ENCODE results near the gene TBX21.
A peak's percentile ranks its signal among the peaks of the same experiment; 100 is the strongest.

TBX21 gene

DNA sequence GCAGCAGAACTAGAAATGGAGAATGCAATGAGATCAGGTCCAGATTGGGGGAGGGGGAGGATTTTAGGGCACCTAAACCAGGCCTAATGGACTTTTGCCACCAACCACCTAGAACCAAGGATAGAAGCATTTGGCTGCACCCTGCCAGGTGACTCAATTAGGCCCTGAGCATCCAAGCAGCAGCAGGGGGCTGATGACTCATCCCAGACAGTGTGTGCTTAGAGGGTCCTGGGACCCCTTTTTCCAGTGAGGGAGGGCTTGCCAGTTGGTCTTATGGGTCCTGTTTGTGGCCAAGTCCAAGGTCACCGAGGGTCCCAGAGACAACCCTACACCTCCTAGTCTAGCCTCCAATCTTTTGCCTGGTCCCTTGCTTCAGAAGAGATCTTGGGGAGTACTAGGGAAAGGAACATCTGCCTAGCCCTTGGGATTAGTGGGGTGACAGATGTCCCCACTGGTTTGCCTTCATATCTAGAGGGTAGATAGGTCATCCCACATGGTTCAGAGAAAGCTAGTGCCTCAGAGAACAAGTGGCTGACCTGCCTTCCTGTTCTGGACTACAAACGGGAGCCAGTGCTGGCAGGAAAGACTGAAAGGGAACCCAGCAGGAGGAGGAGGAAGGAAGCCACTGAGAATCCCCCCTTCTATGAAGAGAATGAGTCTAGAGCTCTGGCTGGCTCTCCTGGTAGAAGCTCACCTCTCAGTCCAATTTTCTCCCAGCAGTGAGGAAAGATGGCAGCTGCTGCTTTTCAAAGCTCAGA is 40.7 kb upstream of the TBX21 start:
- DNase-seq (ENCODE audit: insufficient read length, low spot score) (no peak), FAIRE-seq (peak; percentile 9)
- TF ChIP-seq SPI1 (IDR thresholded peaks at IDR 0.05; ENCODE audit: low read depth, low read length) (no peak), POLR2A (IDR thresholded peaks at IDR 0.05; ENCODE audit: low read depth, low read length) (no peak), POLR2AphosphoS5 (IDR thresholded peaks at IDR 0.05; ENCODE audit: low read depth, low read length) (no peak), PAX5 (IDR thresholded peaks at IDR 0.05; ENCODE audit: insufficient read depth, low read length, severe bottlenecking) (no peak), TAF1 (IDR thresholded peaks at IDR 0.05; ENCODE audit: low read depth, low read length) (no peak), POU2F2 (IDR thresholded peaks at IDR 0.05; ENCODE audit: low read depth, low read length) (no peak)

DNA sequence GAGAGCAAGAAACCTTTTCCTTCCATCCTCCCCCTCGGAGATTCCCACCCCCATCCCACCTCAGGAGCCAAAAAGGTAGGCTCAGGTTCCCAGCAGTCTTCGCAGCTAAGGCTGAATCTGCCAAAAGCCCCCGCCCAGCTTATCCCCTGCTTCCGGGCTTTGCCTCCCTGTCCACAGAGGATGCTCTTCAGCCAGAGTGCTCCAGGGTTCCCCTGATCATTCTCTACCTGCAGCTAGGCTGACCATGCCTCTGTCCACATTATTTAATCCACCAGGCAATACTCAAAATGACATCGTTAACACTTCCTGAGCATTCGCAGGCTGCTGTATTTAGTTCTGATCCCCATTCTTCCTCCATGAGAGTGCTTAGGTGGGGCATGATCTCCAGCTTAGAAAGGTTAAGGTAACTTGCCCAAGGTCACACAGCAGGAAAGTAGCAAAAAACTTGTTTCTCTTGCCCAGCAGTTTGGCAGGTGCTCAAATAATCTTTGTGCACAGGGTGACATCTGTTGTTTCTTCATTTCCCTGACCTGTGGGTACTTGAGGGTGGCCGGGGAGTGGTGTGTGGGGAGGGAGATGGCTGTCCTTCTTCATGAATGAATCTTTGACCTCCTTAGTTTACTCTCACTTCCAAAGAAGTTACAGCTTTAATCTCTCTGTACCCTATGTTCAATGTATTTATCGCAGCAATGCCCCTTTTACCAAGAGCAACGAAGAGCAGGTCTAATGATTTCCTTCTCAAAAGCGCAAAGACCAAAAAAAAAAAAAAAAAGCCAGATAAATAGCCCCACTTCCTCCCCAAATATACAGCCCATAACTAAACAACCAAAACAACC is 39.9 kb upstream of the TBX21 start:
- TF ChIP-seq TAF1 (IDR thresholded peaks at IDR 0.05; ENCODE audit: low read depth, low read length): no peak
- TF ChIP-seq SPI1 (IDR thresholded peaks at IDR 0.05; ENCODE audit: low read depth, low read length): peak; percentile 20; the same call in 1 of the 2 replicates
- no peak for TF ChIP-seq POU2F2 (IDR thresholded peaks at IDR 0.05; ENCODE audit: low read depth, low read length)
- no peak for TF ChIP-seq PAX5 (IDR thresholded peaks at IDR 0.05; ENCODE audit: insufficient read depth, low read length, severe bottlenecking)
- no peak for TF ChIP-seq POLR2AphosphoS5 (IDR thresholded peaks at IDR 0.05; ENCODE audit: low read depth, low read length)
- no peak for TF ChIP-seq POLR2A (IDR thresholded peaks at IDR 0.05; ENCODE audit: low read depth, low read length)
- DNase-seq (ENCODE audit: insufficient read length, low spot score): no peak
- FAIRE-seq: peak; percentile 40

DNA sequence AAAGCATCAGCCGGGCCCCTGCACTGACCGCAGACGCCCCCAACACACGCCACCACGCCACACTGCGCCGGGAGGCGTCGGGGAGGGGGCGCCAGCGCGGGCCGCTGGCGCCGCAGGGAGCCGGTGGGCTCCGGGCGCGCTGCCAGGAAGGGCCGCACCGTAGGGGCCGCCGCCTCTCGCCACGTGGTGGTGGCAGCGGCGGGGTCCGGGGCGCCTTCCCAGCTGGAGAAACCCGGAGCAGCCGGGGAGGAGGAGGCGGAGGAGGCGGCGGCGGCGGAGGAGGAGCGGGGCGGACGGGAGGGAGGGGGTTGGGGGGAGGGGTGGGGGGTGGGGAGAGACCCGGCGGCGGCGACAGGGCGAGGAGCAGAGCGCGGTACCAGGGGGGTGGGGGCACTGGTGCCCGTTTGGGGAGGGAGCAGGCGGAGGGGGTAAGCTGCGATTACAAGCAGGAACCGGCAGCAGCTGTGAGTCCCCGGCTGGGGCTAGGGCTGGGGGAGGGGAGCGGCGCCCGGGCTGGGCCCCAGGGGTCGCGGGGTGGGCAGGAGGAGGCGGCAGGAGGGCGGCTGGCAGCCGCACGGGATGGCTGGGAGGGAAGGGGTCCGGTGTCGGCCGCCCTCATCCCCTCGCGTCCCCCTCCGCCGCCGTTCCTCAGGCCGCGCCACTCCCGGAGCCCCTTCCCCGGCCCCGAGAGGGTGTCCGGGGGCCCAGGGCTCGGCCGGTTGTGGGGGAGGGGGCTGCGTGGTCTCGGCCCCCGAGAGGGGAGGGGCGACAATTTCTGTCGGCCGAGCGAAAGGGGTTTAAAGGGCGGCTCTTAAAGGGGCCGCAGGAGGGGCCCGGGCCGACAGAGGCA is 39.1 kb upstream of the TBX21 start, which contains the start of gene TBKBP1:
Gene TBKBP1, plus strand, starts transcription at position 431 of the 850 bp plus-strand sequence. CDS start 1,952 bp downstream, outside the sequence.
- no peak for FAIRE-seq

DNA sequence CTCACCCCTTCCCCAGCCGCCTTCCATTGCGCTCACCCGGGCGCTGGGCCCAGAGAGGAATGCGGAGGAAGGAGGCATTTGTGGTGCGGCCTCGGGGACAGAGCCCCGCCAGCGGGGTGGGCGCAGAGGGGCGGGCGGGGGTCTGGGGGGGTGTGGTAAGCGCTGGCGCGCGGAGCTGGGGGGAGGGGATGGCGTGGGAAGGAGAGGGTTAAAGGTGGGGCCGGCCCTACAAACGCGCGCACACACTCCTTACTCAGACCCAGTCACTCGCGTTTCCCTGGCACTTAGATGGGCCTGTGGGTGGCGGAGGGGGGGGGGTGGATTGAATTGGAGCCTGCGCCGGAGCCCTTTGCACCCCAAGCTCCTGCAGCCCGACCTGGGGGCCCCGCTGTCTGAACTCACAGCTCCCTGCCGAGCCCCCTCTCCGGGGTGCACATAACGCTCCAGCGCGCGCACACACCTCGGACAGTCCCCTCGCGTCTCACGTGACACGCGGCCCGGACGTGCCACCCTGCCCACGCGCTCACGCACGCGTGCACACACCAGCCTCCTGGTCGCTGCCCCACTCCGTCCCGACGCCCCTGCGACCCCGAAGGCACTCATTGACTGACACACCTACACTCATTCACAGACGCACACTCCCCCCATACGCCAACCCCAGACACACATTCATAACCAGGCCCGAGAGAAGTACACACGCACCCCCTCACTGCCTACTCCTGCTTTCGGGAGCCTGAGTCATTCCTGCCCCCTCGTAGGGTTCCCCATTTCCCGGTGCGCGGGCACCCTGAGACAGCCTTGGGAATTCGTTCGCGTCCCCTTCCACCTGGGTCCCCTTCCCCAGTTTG is 38.2 kb upstream of the TBX21 start:
- TF ChIP-seq TAF1 (IDR thresholded peaks at IDR 0.05; ENCODE audit: low read depth, low read length) (no peak), POU2F2 (IDR thresholded peaks at IDR 0.05; ENCODE audit: low read depth, low read length) (0 out of 2 replicates have a peak, but pooled peaks have one; percentile 59)
- FAIRE-seq (peak; percentile 89), DNase-seq (ENCODE audit: insufficient read length, low spot score) (no peak)

More for the DNA sequence above, 39.1 kb upstream of the TBX21 start, which contains the start of gene TBKBP1:
- no peak for TF ChIP-seq PAX5 (IDR thresholded peaks at IDR 0.05; ENCODE audit: insufficient read depth, low read length, severe bottlenecking)
- no peak for TF ChIP-seq POLR2A (IDR thresholded peaks at IDR 0.05; ENCODE audit: low read depth, low read length)
- TF ChIP-seq SPI1 (IDR thresholded peaks at IDR 0.05; ENCODE audit: low read depth, low read length): no peak
- no peak for TF ChIP-seq TAF1 (IDR thresholded peaks at IDR 0.05; ENCODE audit: low read depth, low read length)
- no peak for TF ChIP-seq POLR2AphosphoS5 (IDR thresholded peaks at IDR 0.05; ENCODE audit: low read depth, low read length)
- no peak for TF ChIP-seq POU2F2 (IDR thresholded peaks at IDR 0.05; ENCODE audit: low read depth, low read length)
- no peak for DNase-seq (ENCODE audit: insufficient read length, low spot score)

DNA sequence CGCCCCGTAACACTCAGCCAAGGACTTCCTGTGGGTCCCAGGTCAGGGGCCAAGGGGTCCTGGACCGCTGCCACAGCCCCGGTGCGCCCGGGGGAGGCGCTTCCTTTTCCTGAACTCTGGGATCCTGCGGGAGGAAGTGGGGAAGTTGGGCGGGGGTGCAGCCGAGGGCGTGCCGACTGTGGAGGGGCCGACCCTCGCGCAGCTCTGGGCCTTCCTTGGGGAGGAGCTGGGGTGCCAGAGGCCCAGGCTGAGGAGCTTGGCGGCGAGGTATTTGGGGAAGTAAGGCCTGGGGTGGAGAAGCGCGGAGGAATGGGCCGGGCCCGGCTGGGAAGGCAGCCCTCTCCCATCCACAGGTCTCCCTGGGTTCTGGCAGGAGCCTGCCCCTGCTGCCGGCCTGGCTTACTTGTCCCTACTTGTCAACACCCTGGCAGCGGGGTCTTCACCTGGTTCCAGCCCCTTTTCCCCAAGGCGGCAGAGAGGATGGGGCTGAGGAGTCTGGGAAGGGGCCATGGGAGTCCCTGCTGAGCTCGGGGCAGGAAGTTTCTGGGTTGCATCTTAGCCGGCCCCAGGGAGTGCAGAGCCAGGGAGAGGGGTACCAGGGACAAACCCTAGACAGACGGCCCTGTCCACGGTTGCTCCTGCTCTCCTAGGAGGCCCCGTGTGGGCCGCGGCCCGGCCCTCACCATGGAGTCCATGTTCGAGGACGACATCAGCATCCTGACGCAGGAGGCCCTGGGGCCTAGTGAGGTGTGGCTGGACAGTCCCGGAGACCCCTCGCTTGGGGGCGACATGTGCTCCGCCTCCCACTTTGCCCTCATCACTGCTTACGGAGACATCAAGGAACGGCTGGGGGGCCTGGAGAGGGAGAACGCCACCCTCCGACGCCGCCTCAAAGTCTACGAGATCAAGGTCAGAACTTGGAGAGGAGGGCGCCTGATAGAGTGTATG is 37.3 kb upstream of the TBX21 start:
- FAIRE-seq: no peak
- TF ChIP-seq SPI1 (IDR thresholded peaks at IDR 0.05; ENCODE audit: low read depth, low read length) (no peak), PAX5 (IDR thresholded peaks at IDR 0.05; ENCODE audit: insufficient read depth, low read length, severe bottlenecking) (no peak), POU2F2 (IDR thresholded peaks at IDR 0.05; ENCODE audit: low read depth, low read length) (no peak), POLR2A (IDR thresholded peaks at IDR 0.05; ENCODE audit: low read depth, low read length) (no peak)
- DNase-seq (ENCODE audit: insufficient read length, low spot score): no peak

DNA sequence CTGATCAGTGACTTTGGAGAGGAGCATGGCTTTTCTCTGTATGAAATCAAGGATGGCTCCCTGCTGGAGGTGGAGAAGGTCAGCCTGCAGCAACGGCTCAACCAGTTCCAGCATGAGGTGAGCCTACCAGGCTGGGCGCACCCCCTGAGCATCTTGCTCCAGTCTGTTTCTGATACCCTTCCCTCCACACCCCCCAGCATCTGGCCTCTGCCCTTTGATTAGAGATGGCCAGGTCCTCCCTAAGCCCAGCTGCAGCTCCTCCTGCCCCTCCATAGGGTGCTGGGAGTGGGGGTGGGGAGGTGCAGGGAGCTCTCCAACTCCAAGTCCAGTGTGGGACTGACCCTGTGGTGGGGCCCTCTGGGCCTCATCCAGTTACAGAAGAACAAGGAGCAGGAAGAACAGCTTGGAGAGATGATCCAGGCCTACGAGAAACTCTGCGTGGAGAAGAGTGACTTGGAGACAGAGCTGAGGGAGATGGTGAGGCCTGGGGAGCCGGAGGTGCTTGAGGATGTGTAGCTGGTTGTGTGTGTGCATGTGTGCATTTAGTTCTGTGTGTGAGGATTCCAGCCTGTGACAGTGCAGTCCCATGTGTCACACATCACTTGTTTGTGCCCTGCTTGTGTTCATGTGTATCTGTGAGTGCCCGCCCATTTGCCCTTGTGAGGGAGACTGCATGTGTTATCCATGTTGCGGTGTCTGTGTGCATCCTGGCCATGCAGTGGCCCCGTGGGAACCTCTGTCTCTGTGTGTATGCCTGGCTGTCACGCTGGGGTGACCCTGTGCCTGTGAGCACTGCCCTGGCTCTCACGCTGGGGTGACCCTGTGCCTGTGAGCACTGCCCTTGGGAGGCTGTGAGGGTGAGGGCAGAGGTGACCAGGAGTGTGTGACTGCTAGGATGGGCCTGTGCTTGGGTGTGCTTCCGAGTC is 36.1 kb upstream of the TBX21 start:
- peak; percentile 62 for FAIRE-seq
- TF ChIP-seq POLR2A (IDR thresholded peaks at IDR 0.05; ENCODE audit: low read depth, low read length) (no peak), POLR2AphosphoS5 (IDR thresholded peaks at IDR 0.05; ENCODE audit: low read depth, low read length) (no peak), SPI1 (IDR thresholded peaks at IDR 0.05; ENCODE audit: low read depth, low read length) (no peak), POU2F2 (IDR thresholded peaks at IDR 0.05; ENCODE audit: low read depth, low read length) (no peak), PAX5 (IDR thresholded peaks at IDR 0.05; ENCODE audit: insufficient read depth, low read length, severe bottlenecking) (no peak), TAF1 (IDR thresholded peaks at IDR 0.05; ENCODE audit: low read depth, low read length) (no peak)
- peak; percentile 5 for DNase-seq (ENCODE audit: insufficient read length, low spot score)
